ENCODE data around the gene SSX3. TPM values are rescaled to one million over a fixed set of nuclear protein-coding genes. Genes with fewer than 3 reads are reported as not detected.
"Not testable (repeated sequence)": the region's sequence is repeated elsewhere in the genome, so short reads cannot be mapped to it uniquely, and the experiment has no call there.

The SSX3 gene
- not detected for polyA plus RNA-seq (ENCODE audit: insufficient read length in 3 of 3)

DNA sequence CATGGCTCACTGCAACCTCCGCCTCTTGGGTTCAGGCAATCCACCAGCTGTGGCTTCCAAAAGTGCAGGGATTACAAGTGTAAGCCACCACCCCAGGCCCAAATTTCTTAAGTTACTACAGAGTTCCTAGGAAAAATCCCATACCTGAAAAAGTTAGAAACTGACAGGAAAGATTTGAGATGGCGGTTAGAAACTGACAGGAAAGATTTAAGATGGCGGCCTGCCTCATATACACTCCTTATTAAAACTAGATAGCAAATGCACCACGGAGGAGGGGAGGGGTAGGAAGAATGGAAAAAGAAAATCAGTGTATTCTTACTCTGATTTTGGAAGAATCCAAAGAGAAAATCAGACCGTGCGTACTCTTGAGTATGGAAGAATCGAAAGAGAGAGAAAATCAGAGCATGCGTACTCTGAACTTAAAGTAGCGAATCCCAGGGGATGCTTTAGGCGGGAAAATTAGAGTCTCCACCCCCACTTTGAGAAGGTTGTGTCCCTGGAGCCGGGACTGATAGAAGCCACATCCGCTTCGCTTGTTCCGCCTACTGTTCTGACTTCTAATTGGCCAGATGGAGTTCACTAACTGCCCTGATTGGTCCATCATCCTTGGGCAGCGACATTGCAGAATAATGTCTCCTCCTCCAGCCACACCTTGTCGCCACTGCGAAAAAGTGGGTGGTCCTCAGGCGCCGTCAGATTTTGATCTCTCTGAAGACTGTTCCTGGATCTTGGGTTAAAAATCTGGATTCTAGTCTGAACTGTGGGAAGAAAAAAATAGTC, at the start of gene SSX3:
TSS of gene SSX3 (minus strand) at position 389 of the 780 bp plus-strand sequence. CDS start 1,454 bp downstream, outside the sequence.
- not testable (repeated sequence) for DNase-seq (ENCODE audit: low read depth in 3 of 3, low spot score in 2 of 3)

GRCh38 chrX:48397825-48398224, 41.3 kb upstream of the SSX3 start:
- DNase-seq (ENCODE audit: low read depth in 3 of 3, low spot score in 2 of 3), result not testable (repeated sequence)

- not testable (repeated sequence) for DNase-seq (ENCODE audit: low read depth in 3 of 3, low spot score in 2 of 3)
Measured at GRCh38 chrX:48396931-48397330, 40.4 kb upstream of the SSX3 start.

DNA sequence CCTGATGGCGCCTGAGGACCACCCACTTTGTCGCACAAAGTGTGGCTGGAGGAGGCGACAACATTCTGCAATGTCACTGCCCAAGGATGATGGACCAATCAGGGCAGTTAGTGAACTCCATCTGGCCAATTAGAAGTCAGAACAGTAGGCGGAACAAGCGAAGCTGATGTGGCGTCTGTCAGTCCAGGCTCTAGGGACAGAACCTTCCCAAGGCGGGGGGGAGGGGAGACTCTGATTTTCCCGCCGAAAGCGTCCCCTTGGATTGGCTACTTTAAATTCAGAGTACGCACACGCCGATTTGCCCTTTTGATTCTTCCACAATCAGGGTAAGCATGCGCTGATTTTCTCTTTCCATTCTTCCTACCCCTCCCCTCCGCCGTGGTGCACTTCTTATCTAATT, 26.7 kb upstream of the SSX3 start, which contains the start of gene SSX4:
TSS of gene SSX4 (plus strand) at position 301 of the 400 bp plus-strand sequence. CDS start 515 bp downstream, outside the sequence.
- DNase-seq (ENCODE audit: low read depth in 3 of 3, low spot score in 2 of 3), result not testable (repeated sequence)

DNA sequence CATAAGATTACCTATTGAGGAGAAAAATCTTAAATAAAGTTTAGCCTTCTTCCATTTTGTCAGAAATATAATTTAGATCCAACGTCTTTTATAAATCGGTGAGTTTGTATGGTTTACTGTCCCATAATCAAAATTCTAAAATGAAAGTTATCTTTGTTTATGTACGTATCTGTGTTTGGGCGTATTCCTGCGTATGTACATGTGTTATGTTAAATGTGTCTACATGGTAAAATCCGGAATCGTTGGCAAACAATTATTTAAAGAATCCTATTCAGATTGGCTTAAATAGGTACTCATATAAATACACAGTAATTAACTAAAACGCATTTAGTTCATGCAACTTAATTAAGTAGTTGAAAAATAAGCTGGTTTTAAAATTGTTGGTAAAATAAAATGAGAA, 13.9 kb upstream of the SSX3 start:
- DNase-seq (ENCODE audit: low read depth in 3 of 3, low spot score in 2 of 3), result not testable (repeated sequence)

- DNase-seq (ENCODE audit: low read depth in 3 of 3, low spot score in 2 of 3), result not testable (repeated sequence)
Measured at GRCh38 chrX:48367717-48368408, 11.4 kb upstream of the SSX3 start.

DNA sequence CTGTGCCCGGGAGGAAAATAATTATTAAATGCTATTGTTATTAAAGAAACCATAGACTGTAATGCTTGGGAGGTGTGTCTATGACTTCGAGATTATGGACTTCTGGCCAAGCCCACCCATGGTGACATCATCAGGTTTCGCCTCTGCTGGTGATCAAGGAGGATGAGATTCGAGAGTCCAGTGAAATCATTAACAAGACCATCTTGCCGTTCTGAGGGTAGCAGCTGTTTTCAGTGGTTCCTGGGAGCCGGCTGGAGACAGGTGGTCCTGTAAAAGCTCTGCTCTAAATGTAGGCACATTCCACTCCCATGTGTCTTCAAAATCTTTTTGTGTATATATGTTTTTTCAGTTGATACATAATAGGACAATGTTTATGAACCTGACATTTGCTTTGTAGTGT, 2.8 kb upstream of the SSX3 start:
- not testable (repeated sequence) for DNase-seq (ENCODE audit: low read depth in 3 of 3, low spot score in 2 of 3)

GRCh38 chrX:48357681-48358080, 1.2 kb upstream of the SSX3 start:
- no peak for DNase-seq (ENCODE audit: low read depth in 3 of 3, low spot score in 2 of 3)

- not testable (repeated sequence) for DNase-seq (ENCODE audit: low read depth in 3 of 3, low spot score in 2 of 3)
Measured at GRCh38 chrX:48346059-48346458, 10.4 kb downstream of the SSX3 start.

- not testable (repeated sequence) for DNase-seq (ENCODE audit: low read depth in 3 of 3, low spot score in 2 of 3)
Measured at GRCh38 chrX:48313996-48314395, 42.5 kb downstream of the SSX3 start.

DNA sequence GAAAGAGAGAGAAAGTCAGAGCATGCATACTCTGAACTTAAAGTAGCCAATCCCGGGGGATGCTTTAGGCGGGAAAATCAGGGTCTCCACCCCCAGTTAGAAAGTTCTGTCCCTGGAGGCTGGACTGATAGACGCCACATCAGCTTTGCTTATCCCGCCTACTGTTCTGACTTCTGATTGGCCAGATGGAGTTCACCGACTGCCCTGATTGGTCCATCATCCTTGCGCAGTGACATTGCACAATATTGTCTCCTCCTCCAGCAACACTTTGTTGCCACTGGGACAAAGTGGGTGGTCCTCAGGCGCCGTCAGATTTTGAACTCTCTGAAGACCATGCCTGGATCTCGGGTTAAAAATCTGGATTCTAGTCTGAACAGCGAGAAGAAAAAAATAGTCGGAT, 50.3 kb downstream of the SSX3 start:
- DNase-seq (ENCODE audit: low read depth in 3 of 3, low spot score in 2 of 3), result no peak

Other genes with a start within 250 kb of the SSX3 start
- not detected for gene SPACA5B, start 226.1 kb downstream of the SSX3 start, polyA plus RNA-seq (ENCODE audit: insufficient read length in 3 of 3)
- not detected for gene SSX5, start 159.9 kb downstream of the SSX3 start, polyA plus RNA-seq (ENCODE audit: insufficient read length in 3 of 3)
- gene SSX1, start 101.3 kb downstream of the SSX3 start, polyA plus RNA-seq (ENCODE audit: insufficient read length in 3 of 3), result not detected
- gene SSX4, start 26.8 kb upstream of the SSX3 start, polyA plus RNA-seq (ENCODE audit: insufficient read length in 3 of 3), result not detected
- gene SSX4B, start 55.3 kb upstream of the SSX3 start, polyA plus RNA-seq (ENCODE audit: insufficient read length in 3 of 3), result not detected
- 1 to 10 TPM; 3.2 to 6.0 (median 4.1) TPM for gene SLC38A5, start 113.6 kb upstream of the SSX3 start, polyA plus RNA-seq (ENCODE audit: insufficient read length in 3 of 3)
- 10 to 100 TPM; 32.2 to 35.6 (median 34.8) TPM for gene FTSJ1, start 119.5 kb upstream of the SSX3 start, polyA plus RNA-seq (ENCODE audit: insufficient read length in 3 of 3)
- gene PORCN, start 152.3 kb upstream of the SSX3 start, polyA plus RNA-seq (ENCODE audit: insufficient read length in 3 of 3), result 1 to 10 TPM; 6.8 to 7.5 (median 7.1) TPM
- 10 to 100 TPM; 68.3 to 77.3 (median 70.3) TPM for gene EBP, start 165.1 kb upstream of the SSX3 start, polyA plus RNA-seq (ENCODE audit: insufficient read length in 3 of 3)
- 1 to 10 TPM; 7.7 to 9.5 (median 9.5) TPM for gene TBC1D25, start 183.0 kb upstream of the SSX3 start, polyA plus RNA-seq (ENCODE audit: insufficient read length in 3 of 3)
- 100 to 1,000 TPM; 299 to 341 (median 338) TPM for gene RBM3, start 217.8 kb upstream of the SSX3 start, polyA plus RNA-seq (ENCODE audit: insufficient read length in 3 of 3)
- 100 to 1,000 TPM; 101 to 128 (median 121) TPM for gene WDR13, start 240.8 kb upstream of the SSX3 start, polyA plus RNA-seq (ENCODE audit: insufficient read length in 3 of 3)